Breast epithelium (tissue), 4 donors: Measurements from ENCODE around the gene THTPA. TPM values are rescaled to one million over a fixed set of nuclear protein-coding genes. Genes with fewer than 3 reads are reported as not detected.

Experiments
- DNase-seq, 2 donors: peaks; one replicate each; pipeline ENCODE4 v3.0.0-alpha.2; 2019; ENCODE audit warnings: low spot score in 2 of 2
- H3K27ac ChIP-seq, 2 donors: fragments of 200-600 bp; sonication (generic) in 1 of 2; one replicate each; pipeline ENCODE4 v1.5.1; 2016 to 2019; ENCODE audit warnings: mild to moderate bottlenecking in 1 of 2
- H3K27me3 ChIP-seq, 2 donors: fragments of 200-600 bp; sonication (generic) in 1 of 2; one replicate each; pipeline versions ENCODE4 v1.5.1 to v1.6.0; 2017 to 2019; ENCODE audit warnings: control low read depth in 1 of 2, mild to moderate bottlenecking in 1 of 2
- H3K36me3 ChIP-seq: fragments of 200-600 bp; one replicate; pipeline ENCODE4 v1.5.1; 2019
- H3K4me1 ChIP-seq, 2 donors: fragments of 200-600 bp; sonication (generic); one replicate each; pipeline ENCODE4 v1.5.1; 2016 to 2019; ENCODE audit warnings: control low read depth in 1 of 2
- H3K4me3 ChIP-seq, 3 donors: fragments of 200-600 bp; sonication (generic); 1 replicate in 2 of 3; 2 replicates in 1 of 3; pipeline ENCODE4 v1.5.1; 2016 to 2019; ENCODE audit warnings: mild to moderate bottlenecking in 3 of 3, moderate library complexity in 2 of 3
- H3K9me3 ChIP-seq, 2 donors: fragments of 200-600 bp; sonication (generic) in 1 of 2; one replicate each; pipeline ENCODE4 v1.5.1; 2016 to 2019; ENCODE audit warnings: control low read depth in 1 of 2
- POLR2A ChIP-seq: fragments of 450-650 bp; IDR thresholded peaks from one replicate; pipeline ENCODE4 v1.6.1; 2016; ENCODE audit warnings: antibody characterized with exemption, mild to moderate bottlenecking, moderate library complexity
- POLR2AphosphoS5 ChIP-seq, 3 donors: sonication (generic); formaldehyde crosslinking; IDR thresholded peaks; one replicate each; pipeline ENCODE4 v1.6.1; 2017; ENCODE audit warnings: antibody characterized with exemption in 3 of 3
- intact Hi-C: fragments of 100-400 bp; cut with DNase I; formaldehyde crosslinking; loops from one replicate; pipeline ENCODE4 v1.15.1; 2023; ENCODE audit warnings: low total_unique reads
- total RNA-seq, 3 donors: library from RNA; depleted of rRNA; stranded (reverse); fragments of >200 nt; gene quantifications; one replicate each; pipeline ENCODE4 v1.1.0, GENCODE V29; 2016
- TF ChIP-seq, protein P1 (sequence below), 3 donors: fragments of 450-650 bp; IDR thresholded peaks; one replicate each; pipeline ENCODE4 v1.5.1; 2016 to 2017; ENCODE audit warnings: antibody characterized with exemption in 3 of 3, mild to moderate bottlenecking in 3 of 3, moderate library complexity in 3 of 3

The THTPA gene
- total RNA-seq, 3 donors from 2014 or later: 13.6 to 22.1 (median 21.0) TPM

DNA sequence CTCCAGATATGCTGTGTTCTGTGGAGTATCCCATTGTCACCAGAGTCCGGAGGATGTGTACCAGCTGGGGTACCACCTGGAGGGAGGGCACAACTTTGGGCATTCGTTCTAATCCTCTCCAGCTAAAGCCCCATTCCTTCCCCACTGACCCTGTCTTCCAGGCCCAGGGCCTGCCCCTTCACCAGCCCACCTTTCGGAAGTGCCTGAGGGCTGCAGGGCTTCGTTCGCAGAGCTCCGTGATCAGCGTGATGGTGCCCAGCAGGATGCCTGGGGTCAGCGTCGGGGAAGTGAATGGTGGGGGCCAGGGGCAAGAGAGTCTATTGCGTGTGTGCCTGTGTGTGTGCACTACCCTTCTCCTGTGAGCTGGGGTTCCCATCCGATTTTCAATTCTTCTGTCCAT lies 9.6 kb downstream of the THTPA start:
- no peaks in the 10 kb centered on the region for H3K27me3 ChIP-seq
- no peak overlapping the region for H3K27ac ChIP-seq
- H3K36me3 ChIP-seq: no peaks in the 10 kb centered on the region
- intact Hi-C loops: no loop called here
- peaks cover 4 to 13% of the 10 kb centered on the region in 2 donors for H3K4me1 ChIP-seq
- no peak overlapping the region for H3K4me3 ChIP-seq
- DNase-seq: no peak
- TF ChIP-seq POLR2AphosphoS5 (IDR thresholded peaks at IDR 0.05) (no peak), POLR2A (no peak)
- TF ChIP-seq, protein P1, sequence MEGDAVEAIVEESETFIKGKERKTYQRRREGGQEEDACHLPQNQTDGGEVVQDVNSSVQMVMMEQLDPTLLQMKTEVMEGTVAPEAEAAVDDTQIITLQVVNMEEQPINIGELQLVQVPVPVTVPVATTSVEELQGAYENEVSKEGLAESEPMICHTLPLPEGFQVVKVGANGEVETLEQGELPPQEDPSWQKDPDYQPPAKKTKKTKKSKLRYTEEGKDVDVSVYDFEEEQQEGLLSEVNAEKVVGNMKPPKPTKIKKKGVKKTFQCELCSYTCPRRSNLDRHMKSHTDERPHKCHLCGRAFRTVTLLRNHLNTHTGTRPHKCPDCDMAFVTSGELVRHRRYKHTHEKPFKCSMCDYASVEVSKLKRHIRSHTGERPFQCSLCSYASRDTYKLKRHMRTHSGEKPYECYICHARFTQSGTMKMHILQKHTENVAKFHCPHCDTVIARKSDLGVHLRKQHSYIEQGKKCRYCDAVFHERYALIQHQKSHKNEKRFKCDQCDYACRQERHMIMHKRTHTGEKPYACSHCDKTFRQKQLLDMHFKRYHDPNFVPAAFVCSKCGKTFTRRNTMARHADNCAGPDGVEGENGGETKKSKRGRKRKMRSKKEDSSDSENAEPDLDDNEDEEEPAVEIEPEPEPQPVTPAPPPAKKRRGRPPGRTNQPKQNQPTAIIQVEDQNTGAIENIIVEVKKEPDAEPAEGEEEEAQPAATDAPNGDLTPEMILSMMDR (IDR thresholded peaks at IDR 0.05): no peak
- H3K9me3 ChIP-seq: no peaks in the 10 kb centered on the region

DNA sequence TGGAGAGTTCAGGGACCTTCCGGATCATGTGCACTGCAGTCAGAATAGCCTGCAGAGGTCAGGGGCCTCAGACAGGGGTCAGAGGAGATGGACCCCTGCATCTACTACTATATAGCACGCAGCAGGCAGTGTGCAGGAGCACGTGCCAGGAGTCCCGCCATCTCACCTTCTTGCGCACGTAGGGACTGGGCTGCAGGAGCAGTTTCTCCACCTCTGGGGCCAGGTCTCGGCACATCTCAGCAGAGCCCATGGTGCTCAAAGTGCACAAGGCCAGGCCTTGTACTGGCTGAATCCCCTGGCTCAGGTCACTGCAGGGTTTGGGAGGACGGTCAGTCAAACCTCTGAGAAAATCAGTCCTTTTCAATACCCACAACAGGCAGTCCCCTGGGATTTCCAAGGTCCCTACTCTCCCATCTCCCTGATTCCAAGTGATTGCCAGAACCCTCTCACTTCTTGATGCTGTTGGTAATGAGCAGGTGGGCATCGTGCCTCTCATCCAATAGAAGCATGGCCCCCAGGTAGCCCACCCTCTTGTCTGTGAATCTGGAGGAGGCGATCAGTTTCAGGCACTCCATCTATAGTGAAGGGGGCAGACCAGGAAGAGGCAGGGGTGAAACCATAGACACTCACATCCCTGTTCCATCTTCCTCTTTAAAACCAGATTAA lies 10.2 kb downstream of the THTPA start:
- TF ChIP-seq POLR2A: no peak
- no peak for TF ChIP-seq POLR2AphosphoS5 (IDR thresholded peaks at IDR 0.05)
- TF ChIP-seq, protein P1 (IDR thresholded peaks at IDR 0.05): no peak
- Histone ChIP-seq H3K4me1 (peaks cover 4 to 13% of the 10 kb centered on the region in 2 donors), H3K27ac (peak overlapping the region; percentile 84 to 88), H3K9me3 (no peaks in the 10 kb centered on the region), H3K27me3 (no peaks in the 10 kb centered on the region), H3K36me3 (no peaks in the 10 kb centered on the region), H3K4me3 (peak overlapping the region in 2 of 3 donors; percentile 71 to 77)
- DNase-seq: no peak
- intact Hi-C loops: no loop called here

DNA sequence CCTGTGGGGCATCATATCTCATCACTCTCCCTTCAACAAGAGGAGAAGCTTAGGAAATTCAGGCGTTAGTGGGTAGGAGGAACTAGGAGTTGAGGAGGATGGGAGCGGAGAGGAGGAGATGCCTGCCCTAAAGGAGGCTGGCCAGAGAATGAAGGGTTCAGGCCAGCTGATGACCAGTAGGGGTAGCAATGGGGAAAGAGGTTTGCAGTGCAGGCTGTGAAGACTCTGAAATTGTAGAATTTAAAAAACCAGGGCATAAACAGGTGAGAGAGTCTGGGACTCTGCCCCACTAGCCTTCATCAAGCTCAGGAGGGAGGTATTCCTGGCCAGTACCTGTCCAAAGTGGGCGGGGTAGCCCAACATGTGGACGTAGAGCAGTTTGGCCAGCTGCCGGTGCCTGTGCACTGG lies 10.7 kb downstream of the THTPA start:
- peak; percentile 65 to 75 for DNase-seq
- intact Hi-C loops: no loop called here
- peak overlapping the region; percentile 63 to 77 (median 71) for H3K4me3 ChIP-seq
- H3K9me3 ChIP-seq: no peaks in the 10 kb centered on the region
- no peaks in the 10 kb centered on the region for H3K27me3 ChIP-seq
- peak overlapping the region; percentile 84 to 88 for H3K27ac ChIP-seq
- no peak for TF ChIP-seq POLR2A
- TF ChIP-seq POLR2AphosphoS5 (IDR thresholded peaks at IDR 0.05): no peak
- TF ChIP-seq, protein P1 (IDR thresholded peaks at IDR 0.05): peak in 1 of 3 donors; percentile 8
- peaks cover 4 to 13% of the 10 kb centered on the region in 2 donors for H3K4me1 ChIP-seq
- no peaks in the 10 kb centered on the region for H3K36me3 ChIP-seq

DNA sequence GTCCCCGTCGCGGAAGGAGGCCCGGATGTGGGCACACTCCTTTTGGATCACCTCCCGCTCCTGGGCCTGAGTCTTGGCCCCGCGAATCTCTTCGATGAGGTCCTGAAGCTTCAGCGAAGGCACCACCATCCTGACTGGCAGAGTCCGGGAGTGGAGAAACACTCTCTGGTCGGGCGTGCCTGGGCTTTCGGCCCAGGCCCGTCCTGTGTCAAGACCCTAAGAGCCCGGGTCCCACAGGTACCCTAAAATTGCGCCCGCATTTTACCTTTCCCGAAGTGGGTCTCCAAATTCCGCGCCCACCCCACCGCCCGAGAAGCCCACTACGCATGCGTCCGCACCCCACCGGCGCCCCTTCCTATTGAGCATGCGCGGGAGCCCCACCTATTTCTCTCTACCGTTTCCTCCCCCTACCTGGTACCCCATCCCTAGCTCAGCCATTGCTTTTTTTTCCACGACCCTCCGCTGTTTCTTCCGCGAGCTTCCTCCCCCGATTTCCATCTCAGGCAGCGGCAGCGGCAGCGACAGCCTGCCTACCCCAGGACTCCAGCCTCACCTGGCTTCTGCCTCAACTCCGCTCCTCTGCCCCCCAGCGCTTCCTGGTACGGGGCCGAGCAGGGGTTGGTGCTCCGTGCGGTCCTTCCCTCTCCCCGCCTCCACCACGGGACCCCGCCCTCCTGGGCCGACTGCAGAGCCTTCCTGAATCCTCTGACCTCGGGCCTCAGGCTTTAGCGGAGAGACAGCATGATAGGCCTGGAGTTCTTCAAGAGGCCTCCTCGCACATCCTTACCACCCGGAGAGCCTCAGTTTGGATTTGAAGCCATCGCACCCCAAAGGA lies 11.3 kb downstream of the THTPA start, which contains the start of gene AP1G2:
Gene AP1G2, minus strand, starts transcription at position 606 of the 835 bp plus-strand sequence. Its CDS starts 477 bp downstream, at position 129.
- peaks cover 4 to 13% of the 10 kb centered on the region in 2 donors for H3K4me1 ChIP-seq
- TF ChIP-seq POLR2AphosphoS5 (IDR thresholded peaks at IDR 0.05) (peak; percentile 36 to 64 (median 62)), POLR2A (peak; percentile 45)
- TF ChIP-seq, protein P1 (IDR thresholded peaks at IDR 0.05): no peak
- peak within 1 kb of the TSS; percentile 84 to 88 for H3K27ac ChIP-seq
- no peaks in the 10 kb centered on the region for H3K9me3 ChIP-seq
- intact Hi-C loops: no loop called here
- no peaks in the 10 kb centered on the region for H3K27me3 ChIP-seq
- no peaks in the 10 kb centered on the region for H3K36me3 ChIP-seq
- peak; percentile 90 to 95 for DNase-seq
- peak within 1 kb of the TSS; percentile 63 to 77 (median 71) for H3K4me3 ChIP-seq
